CD14-positive monocyte (primary cell): ENCODE measurements around the gene STRN3. TPM values are rescaled to one million over a fixed set of nuclear protein-coding genes. Genes with fewer than 3 reads are reported as not detected.

Experiments used
- DNase-seq, 3 donors: peaks; one replicate each; pipeline ENCODE4 v3.0.0-alpha.2; 2011 to 2022
- H2AFZ ChIP-seq: 2 replicates; pipeline ENCODE4 v1.6.0; 2012; ENCODE audit warnings: mild to moderate bottlenecking, low read depth, low read length, inconsistent platforms; ENCODE audit not compliant: insufficient read depth, poor library complexity, severe bottlenecking
- H3K27ac ChIP-seq, 2 donors: 1 replicate in 1 of 2; 2 replicates in 1 of 2; pipeline ENCODE4 v1.5.1; 2012 to 2013; ENCODE audit warnings: low read length in 2 of 2, control low read depth in 1 of 2, inconsistent platforms in 1 of 2, low read depth in 1 of 2, mild to moderate bottlenecking in 1 of 2
- H3K27me3 ChIP-seq, 2 donors: one replicate each; pipeline versions ENCODE4 v1.6.0 to v1.6.1; 2011 to 2013; ENCODE audit warnings: low read length in 2 of 2; ENCODE audit not compliant: control insufficient read depth in 2 of 2, insufficient read depth in 2 of 2
- H3K36me3 ChIP-seq, 2 donors: replicated peaks in 1 of 2; 1 replicate in 1 of 2; 2 replicates in 1 of 2; pipeline versions ENCODE4 v1.5.1 to v1.6.1; 2012 to 2013; ENCODE audit warnings: low read length in 2 of 2, control low read depth in 1 of 2, inconsistent platforms in 1 of 2, mild to moderate bottlenecking in 1 of 2; ENCODE audit not compliant: insufficient read depth in 2 of 2, control insufficient read depth in 1 of 2
- H3K4me1 ChIP-seq, 2 donors: 1 replicate in 1 of 2; 2 replicates in 1 of 2; pipeline versions ENCODE4 v1.5.1 to v1.6.1; 2012 to 2013; ENCODE audit warnings: low read length in 2 of 2, control low read depth in 1 of 2, inconsistent platforms in 1 of 2, mild to moderate bottlenecking in 1 of 2, moderate library complexity in 1 of 2; ENCODE audit not compliant: insufficient read depth in 2 of 2, control insufficient read depth in 1 of 2
- H3K4me2 ChIP-seq: replicated peaks from 2 replicates; pipeline ENCODE3; 2012; ENCODE audit warnings: low read length, moderate library complexity, mild to moderate bottlenecking; ENCODE audit not compliant: poor library complexity, severe bottlenecking; ENCODE audit errors: extremely low read depth
- H3K4me3 ChIP-seq, 3 experiments: fragments of 200-600 bp in 1 of 3; sonication (generic) in 1 of 3; replicated peaks in 1 of 3; 1 replicate in 2 of 3; 2 replicates in 1 of 3; pipeline ENCODE4 v1.5.1; 2011 to 2013; ENCODE audit warnings: low read length in 3 of 3, mild to moderate bottlenecking in 3 of 3, control low read depth in 2 of 3, low read depth in 2 of 3, inconsistent platforms in 1 of 3, moderate library complexity in 1 of 3
- H3K79me2 ChIP-seq: 2 replicates; pipeline ENCODE4 v1.6.0; 2012; ENCODE audit warnings: mild to moderate bottlenecking, control low read depth, inconsistent platforms, low read length, moderate library complexity; ENCODE audit not compliant: insufficient read depth
- H3K9ac ChIP-seq: 2 replicates; pipeline ENCODE4 v1.6.0; 2017; ENCODE audit warnings: low read length, mild to moderate bottlenecking; ENCODE audit not compliant: insufficient read depth, poor library complexity, severe bottlenecking
- H3K9me3 ChIP-seq, 2 donors: replicated peaks in 1 of 2; 1 replicate in 1 of 2; 2 replicates in 1 of 2; pipeline versions ENCODE4 v1.5.1 to v1.6.1; 2012 to 2013; ENCODE audit warnings: low read length in 2 of 2, control low read depth in 1 of 2; ENCODE audit not compliant: control insufficient read depth in 1 of 2, insufficient read depth in 1 of 2
- H4K20me1 ChIP-seq: 2 replicates; pipeline ENCODE4 v1.6.0; 2012; ENCODE audit warnings: mild to moderate bottlenecking, low read length, control low read depth, moderate library complexity; ENCODE audit not compliant: insufficient read depth
- H3K27ac Mint-ChIP-seq, 7 donors: one replicate each; pipeline ENCODE4 v1.8.0; 2020; ENCODE audit warnings: mild to moderate bottlenecking in 7 of 7, mixed read lengths in 7 of 7, moderate library complexity in 6 of 7, inconsistent platforms in 2 of 7
- H3K27me3 Mint-ChIP-seq, 3 donors: one replicate each; pipeline ENCODE4 v1.8.0; 2021 to 2022; ENCODE audit warnings: low read depth in 3 of 3, mild to moderate bottlenecking in 3 of 3, mixed read lengths in 3 of 3, moderate library complexity in 3 of 3, inconsistent platforms in 1 of 3
- H3K36me3 Mint-ChIP-seq, 2 donors: one replicate each; pipeline ENCODE4 v1.8.0; 2020; ENCODE audit warnings: mixed read lengths in 2 of 2, inconsistent platforms in 1 of 2, mild to moderate bottlenecking in 1 of 2
- H3K4me1 Mint-ChIP-seq: one replicate; pipeline ENCODE4 v1.8.0; 2020; ENCODE audit warnings: mild to moderate bottlenecking, mixed read lengths
- H3K4me3 Mint-ChIP-seq, 2 donors: one replicate each; pipeline ENCODE4 v1.8.0; 2020; ENCODE audit warnings: mild to moderate bottlenecking in 2 of 2, mixed read lengths in 2 of 2, moderate library complexity in 1 of 2
- H3K9me3 Mint-ChIP-seq, 7 donors: one replicate each; pipeline ENCODE4 v1.8.0; 2020 to 2022; ENCODE audit warnings: mixed read lengths in 7 of 7, mild to moderate bottlenecking in 6 of 7, moderate library complexity in 6 of 7, inconsistent platforms in 2 of 7
- CTCF ChIP-seq: fragments of 200-600 bp; IDR thresholded peaks from one replicate; pipeline ENCODE4 v1.8.0; 2022; ENCODE audit warnings: antibody characterized with exemption, mild to moderate bottlenecking
- WGBS: methylation state at CpG from one replicate; pipeline ENCODE4 v1.1.5; 2013; ENCODE audit warnings: missing lambda C conversion rate; ENCODE audit not compliant: insufficient coverage; 5-methylcytosine and 5-hydroxymethylcytosine counted together
- intact Hi-C, 2 donors: fragments of 100-400 bp; cut with micrococcal nuclease; formaldehyde crosslinking; loops; one replicate each; pipeline versions ENCODE4 v1.15.0 to v1.15.1; 2023
- polyA plus RNA-seq, 3 donors: library from polyadenylated mRNA; depleted of rRNA in 1 of 3; unstranded in 2 of 3; stranded (reverse) in 1 of 3; fragments of 300-500 nt in 2 of 3; fragments of >200 nt in 1 of 3; fragmentation: Illumina TruSeq in 2 of 3; gene quantifications; 1 replicate in 2 of 3; 2 replicates in 1 of 3; pipeline ENCODE4 v1.2.3, GENCODE V29; 2012 to 2021

STRN3 gene
- polyA plus RNA-seq, 3 donors, result 1.0 to 12.0 (median 3.8) TPM

- TF ChIP-seq CTCF, result no peak
- DNase-seq, result peak in 1 of 3 donors; percentile 38
- Mint-ChIP-seq H3K4me1 (peaks cover 34% of the 10 kb centered on the region), H3K27me3 (peaks cover 0 to 5% (median 0%) of the 10 kb centered on the region in 3 donors), H3K9me3 (peaks cover 0 to 3% (median 0%) of the 10 kb centered on the region in 7 donors), H3K27ac (peak overlapping the region; percentile 82 to 96 (median 95)), H3K4me3 (no peak overlapping the region), H3K36me3 (no peaks in the 10 kb centered on the region)
- Histone ChIP-seq H3K4me2 (no peak overlapping the region), H3K9me3 (no peaks in the 10 kb centered on the region), H3K4me3 (no peak overlapping the region), H3K27me3 (no peaks in the 10 kb centered on the region), H3K4me1 (peaks cover 24 to 29% of the 10 kb centered on the region in 2 donors), H3K27ac (peak overlapping the region in 1 of 2 donors; percentile 88), H2AFZ (no peak overlapping the region), H4K20me1 (no peaks in the 10 kb centered on the region), H3K9ac (no peak overlapping the region), H3K36me3 (no peaks in the 10 kb centered on the region), H3K79me2 (no peaks in the 10 kb centered on the region)
- no CpG with 5 or more reads among the region's 1 CpG for WGBS
- intact Hi-C loops, result no loop called here
Measured at GRCh38 chr14:30849983-30850382, 176.2 kb downstream of the STRN3 start.

- DNase-seq, result peak; percentile 27 to 47 (median 42)
- Mint-ChIP-seq H3K4me3 (peak overlapping the region; percentile 46 to 83), H3K27me3 (peaks cover 0 to 5% (median 0%) of the 10 kb centered on the region in 3 donors), H3K4me1 (peaks cover 32% of the 10 kb centered on the region), H3K9me3 (peaks cover 0 to 3% (median 0%) of the 10 kb centered on the region in 7 donors), H3K36me3 (no peaks in the 10 kb centered on the region), H3K27ac (peak overlapping the region; percentile 82 to 96 (median 95))
- Histone ChIP-seq H3K9ac (no peak overlapping the region), H4K20me1 (no peaks in the 10 kb centered on the region), H3K27me3 (no peaks in the 10 kb centered on the region), H3K27ac (peak overlapping the region; percentile 64 to 88), H3K4me3 (peak overlapping the region in 1 of 3 experiments; percentile 52), H3K79me2 (no peaks in the 10 kb centered on the region), H3K9me3 (no peaks in the 10 kb centered on the region), H3K4me1 (peaks cover 24 to 29% of the 10 kb centered on the region in 2 donors), H3K4me2 (peak overlapping the region; percentile 60), H2AFZ (peak overlapping the region; percentile 55), H3K36me3 (no peaks in the 10 kb centered on the region)
- no peak for TF ChIP-seq CTCF
- no CpG with 5 or more reads among the region's 1 CpG for WGBS
- intact Hi-C loops, result no loop called here
Measured at GRCh38 chr14:30849354-30849753, 176.8 kb downstream of the STRN3 start.
